Stimulated activated CD8-positive, alpha-beta memory T cell treated with anti-CD3 and anti-CD28 coated beads, Interleukin-7, amount 100 ng/mL, for 1 hour (primary cell): ENCODE results near the gene GJD4.

Experiments
- DNase-seq, 2 donors: peaks; one replicate each; pipeline ENCODE4 v3.0.0-alpha.2; 2020; ENCODE audit warnings: low read depth in 2 of 2

The GJD4 gene

GRCh38 chr10:35578618-35578956, 26.6 kb upstream of the GJD4 start:
- no peak for DNase-seq

DNA sequence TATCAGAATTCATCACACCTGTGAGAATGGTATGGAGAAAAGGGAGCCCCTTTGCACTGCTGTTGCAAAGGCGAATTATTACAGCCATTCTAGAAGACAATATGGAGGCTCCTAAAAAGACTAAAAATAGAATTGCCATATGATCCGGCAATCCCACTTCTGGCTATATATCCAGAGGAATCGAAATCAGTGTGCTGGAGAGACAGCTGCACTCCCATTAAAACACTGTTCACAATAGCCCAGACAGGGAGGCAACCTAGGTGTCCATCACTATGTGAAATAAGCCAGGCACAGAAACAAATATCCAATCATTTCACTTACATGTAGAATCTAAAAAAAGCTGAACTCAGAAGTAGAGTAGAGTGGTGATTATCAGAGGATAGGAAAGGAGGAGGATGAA, 26.0 kb upstream of the GJD4 start:
- DNase-seq, result no peak

DNA sequence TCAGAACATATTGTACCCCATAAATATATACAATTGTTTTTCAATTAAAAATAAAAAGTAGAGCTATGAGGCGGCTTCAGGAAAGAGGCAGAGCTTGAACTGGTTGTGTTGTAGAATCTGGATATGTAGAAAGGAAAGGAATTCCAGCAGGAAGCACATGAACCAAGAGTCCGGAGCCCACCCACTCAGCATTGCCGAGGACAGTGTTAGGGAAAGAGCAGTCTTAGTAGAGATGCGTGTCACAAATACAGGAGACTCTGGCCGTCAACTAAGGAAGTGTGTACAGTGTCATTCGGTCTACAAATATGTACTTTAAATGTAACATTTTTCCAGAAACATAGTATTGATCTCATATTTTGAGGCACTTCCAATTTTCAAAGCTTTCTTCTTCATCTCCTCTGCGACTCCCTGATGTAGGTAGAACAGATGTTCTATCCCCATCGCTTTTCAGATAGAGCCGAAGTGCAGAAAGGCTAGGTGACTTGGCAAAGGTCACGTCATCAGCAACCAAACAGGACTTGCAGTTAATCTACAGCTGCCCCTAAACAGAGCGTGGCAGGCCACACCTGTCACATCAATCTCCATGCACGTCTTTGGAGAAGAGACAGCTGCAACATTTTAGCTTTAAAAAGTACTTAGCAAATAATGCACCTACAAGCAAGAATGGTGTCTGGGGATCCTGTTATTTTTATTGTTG, 25.3 kb upstream of the GJD4 start:
- no peak for DNase-seq

- DNase-seq, result no peak
These were observed 24.7 kb upstream of the GJD4 start for GRCh38 chr10:35580423-35580770.

GRCh38 chr10:35581655-35582054, 23.5 kb upstream of the GJD4 start:
- no peak for DNase-seq

GRCh38 chr10:35584946-35585345, 20.2 kb upstream of the GJD4 start:
- no peak for DNase-seq

DNA sequence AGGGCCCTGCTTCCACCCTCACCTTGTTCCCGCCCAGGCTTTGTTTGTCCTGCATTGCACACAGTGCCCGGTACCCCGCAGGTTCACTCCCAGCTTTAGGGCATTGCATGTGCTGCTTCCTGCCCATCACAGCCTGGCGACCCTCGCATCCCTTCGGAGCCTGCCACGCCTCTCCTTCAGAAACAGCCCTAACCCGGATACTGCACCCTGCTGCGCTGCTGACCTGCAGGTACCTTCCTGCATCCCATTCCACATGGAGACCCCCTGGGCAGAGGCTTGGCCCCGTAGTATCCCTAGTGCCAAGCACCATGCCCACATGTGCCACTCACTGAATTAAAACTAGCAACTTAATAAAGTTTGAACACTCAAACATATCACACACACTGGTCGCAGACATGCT, 19.8 kb upstream of the GJD4 start:
- no peak for DNase-seq

DNA sequence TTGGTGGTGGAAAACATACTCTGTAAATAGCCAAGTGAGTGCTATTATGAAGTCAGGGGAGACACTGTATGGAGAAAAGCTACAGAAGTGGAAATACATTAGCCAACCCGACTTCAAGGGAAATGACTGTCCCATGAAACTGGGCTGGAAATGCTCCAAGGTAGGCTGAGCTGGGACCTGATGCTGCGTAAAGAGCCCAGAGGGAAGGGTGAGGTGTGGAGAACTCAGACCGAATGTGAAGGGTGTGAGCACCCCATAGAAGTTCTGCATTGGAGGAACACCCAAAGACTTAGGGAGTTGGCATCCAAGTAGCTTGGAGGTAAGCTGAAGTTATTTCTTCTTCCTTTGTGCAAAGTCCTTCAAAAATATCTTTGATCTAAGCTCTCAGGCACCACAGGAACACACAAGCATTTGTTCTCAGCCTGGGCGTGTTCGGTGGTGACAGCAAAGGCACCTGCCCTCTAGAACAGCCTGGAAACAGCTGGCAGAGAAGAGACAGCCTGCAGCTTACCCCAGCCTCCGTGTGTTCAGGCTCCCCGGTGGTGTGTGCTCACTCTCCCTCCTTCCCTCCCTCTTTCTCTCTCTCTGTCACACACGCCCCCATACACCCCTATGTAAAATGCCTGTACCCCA, 19.1 kb upstream of the GJD4 start:
- DNase-seq, result no peak

GRCh38 chr10:35588836-35589235, 16.3 kb upstream of the GJD4 start:
- no peak for DNase-seq

DNA sequence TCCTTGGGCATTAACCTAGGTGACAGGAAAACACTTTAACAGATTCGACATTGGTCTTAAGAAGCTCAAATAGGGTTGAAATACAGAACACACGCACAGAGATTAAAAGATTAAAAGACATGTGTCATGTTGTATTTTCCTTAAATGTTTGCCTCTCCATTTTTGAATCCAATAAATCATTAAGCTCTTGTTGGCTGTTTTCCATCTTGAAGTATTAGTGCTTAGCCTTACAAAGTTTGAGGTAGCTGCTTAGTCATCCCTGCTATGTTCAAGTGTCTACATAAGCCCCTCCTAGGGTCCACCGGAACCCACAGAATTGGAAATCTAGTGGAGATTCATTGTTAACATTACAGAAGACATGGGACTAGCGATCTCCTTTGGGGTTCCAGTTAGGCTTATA, 12.7 kb upstream of the GJD4 start:
- DNase-seq, result no peak

GRCh38 chr10:35594115-35595079, 10.7 kb upstream of the GJD4 start:
- DNase-seq, result no peak

DNA sequence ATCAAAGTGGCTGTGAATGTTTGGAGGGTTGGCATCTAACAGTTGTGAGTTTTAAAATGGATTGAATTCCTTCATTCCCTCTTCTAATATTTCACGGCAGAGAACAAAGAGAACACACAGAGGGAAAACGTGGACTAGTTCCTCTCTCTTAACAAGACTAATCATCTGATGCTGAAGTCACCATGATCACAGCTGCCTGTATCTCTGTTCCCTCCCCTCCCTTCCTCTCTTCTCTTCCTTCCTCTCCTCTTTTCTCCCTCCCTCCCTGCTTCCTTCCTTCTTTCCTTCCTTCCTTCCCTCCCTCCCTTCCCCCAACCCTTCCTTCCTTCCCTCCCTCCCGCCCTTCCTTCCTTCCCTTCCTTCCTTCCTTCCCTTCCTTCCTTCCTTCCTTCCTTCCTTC, 10.0 kb upstream of the GJD4 start:
- no peak for DNase-seq

GRCh38 chr10:35598379-35598778, 6.8 kb upstream of the GJD4 start:
- no peak for DNase-seq

DNA sequence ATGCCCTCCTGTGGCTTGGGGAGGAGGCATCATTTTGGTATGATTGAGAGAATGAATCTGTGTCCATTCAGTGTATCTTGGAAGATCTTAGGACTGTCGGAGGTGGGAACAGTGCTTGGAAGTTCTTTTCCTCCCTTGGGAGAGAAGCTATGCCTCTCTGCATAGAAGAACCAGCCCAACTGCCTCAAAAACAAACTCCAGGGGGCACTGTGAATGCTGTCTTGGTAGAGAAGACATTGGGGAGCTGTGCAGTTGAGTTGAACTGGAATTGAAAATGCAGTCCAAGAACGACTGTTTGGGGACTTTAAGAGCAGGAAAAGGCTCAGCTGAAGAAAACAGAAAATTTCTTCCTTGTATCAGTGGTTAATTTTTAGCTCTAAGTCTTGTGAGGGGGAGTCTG, 4.9 kb upstream of the GJD4 start:
- no peak for DNase-seq

GRCh38 chr10:35606430-35606829, 1.3 kb downstream of the GJD4 start:
- DNase-seq, result no peak

DNA sequence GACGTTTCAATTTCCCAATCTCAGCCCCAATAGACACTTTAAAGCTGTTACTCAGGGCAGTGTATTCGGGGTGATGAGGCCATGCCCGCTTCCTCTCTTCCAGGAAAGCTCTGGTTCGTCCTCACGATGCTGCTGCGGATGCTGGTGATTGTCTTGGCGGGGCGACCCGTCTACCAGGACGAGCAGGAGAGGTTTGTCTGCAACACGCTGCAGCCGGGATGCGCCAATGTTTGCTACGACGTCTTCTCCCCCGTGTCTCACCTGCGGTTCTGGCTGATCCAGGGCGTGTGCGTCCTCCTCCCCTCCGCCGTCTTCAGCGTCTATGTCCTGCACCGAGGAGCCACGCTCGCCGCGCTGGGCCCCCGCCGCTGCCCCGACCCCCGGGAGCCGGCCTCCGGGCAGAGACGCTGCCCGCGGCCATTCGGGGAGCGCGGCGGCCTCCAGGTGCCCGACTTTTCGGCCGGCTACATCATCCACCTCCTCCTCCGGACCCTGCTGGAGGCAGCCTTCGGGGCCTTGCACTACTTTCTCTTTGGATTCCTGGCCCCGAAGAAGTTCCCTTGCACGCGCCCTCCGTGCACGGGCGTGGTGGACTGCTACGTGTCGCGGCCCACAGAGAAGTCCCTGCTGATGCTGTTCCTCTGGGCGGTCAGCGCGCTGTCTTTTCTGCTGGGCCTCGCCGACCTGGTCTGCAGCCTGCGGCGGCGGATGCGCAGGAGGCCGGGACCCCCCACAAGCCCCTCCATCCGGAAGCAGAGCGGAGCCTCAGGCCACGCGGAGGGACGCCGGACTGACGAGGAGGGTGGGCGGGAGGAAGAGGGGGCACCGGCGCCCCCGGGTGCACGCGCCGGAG, 2.6 kb downstream of the GJD4 start:
- no peak for DNase-seq

- DNase-seq, result no peak
These were observed 3.2 kb downstream of the GJD4 start for GRCh38 chr10:35608328-35608672.

DNA sequence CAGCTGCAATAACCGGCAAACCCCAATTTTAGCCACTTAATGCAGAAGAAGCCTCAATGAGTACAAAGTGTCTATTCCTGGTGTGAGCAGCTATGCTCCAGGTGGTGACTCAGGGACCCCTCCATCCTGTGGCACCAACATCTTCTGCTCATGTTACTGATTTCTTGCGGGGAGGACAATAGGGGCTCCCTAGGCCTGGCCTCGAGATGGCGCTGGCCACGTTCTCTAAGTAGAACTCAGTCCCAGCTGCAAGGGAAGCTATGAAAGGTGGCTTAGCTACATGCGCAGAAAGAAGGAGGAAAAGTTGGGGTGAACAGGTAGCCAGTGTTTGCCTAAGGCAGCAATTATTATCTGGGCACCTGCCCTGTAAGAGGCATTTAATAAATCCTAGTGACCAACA, 6.6 kb downstream of the GJD4 start:
- DNase-seq, result no peak

- DNase-seq, result no peak
These were observed 7.4 kb downstream of the GJD4 start for GRCh38 chr10:35612385-35613106.

DNA sequence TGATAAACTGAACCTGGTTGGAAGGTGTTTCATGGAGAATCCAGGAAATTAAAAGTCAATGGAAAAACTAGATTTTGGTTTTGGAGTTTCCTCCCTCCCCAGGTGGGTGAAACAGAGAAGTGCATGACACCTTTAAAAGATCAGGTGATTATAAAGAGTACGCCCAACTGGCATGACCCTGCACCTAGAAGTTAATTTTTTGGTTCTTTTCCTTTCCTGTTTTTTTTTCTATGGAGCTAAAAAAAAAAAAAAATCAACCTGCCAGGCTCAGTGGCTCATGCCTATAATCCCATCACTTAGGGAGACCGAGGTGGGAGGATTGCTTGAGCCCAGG, 7.9 kb downstream of the GJD4 start:
- DNase-seq, result no peak

GRCh38 chr10:35613597-35614226, 8.6 kb downstream of the GJD4 start:
- no peak for DNase-seq
